GM21447 (cell line): Measurements from ENCODE around the gene ARHGAP28.
"Not testable (repeated sequence)": the region's sequence is repeated elsewhere in the genome, so short reads cannot be mapped to it uniquely, and the experiment has no call there.

Experiments used
- ATAC-seq: cut with Tn5 transposase; IDR thresholded peaks from one replicate; pipeline ENCODE4 v1.9.1; 2021; ENCODE audit not compliant: unreplicated experiment

ARHGAP28 gene

GRCh38 chr18:6814882-6815425 lies 85.4 kb downstream of the ARHGAP28 start:
- no peak for ATAC-seq

- ATAC-seq: no peak
Measured at GRCh38 chr18:6816154-6816553, 86.6 kb downstream of the ARHGAP28 start.

GRCh38 chr18:6819332-6819731 lies 89.8 kb downstream of the ARHGAP28 start:
- ATAC-seq: no peak

GRCh38 chr18:6820314-6820713 lies 90.8 kb downstream of the ARHGAP28 start:
- ATAC-seq: no peak

DNA sequence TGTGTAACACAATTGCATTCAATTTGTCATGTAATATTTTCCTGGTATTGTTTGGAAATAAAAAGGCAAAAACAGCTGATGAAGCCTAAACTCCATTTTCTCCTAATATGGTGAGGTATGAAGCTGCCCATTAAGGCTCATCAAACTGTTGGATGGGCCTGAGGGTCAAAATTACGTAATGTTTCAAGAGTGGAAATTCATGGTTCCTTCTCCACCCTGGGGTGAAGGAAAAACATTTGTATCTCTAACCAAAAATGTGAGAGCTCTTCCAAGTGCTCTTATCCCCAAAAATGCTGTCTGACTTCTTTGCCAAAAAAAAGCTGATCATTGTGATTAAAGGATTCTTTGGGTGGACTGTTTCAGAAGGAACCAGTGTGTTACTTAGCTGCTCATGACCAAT lies 91.8 kb downstream of the ARHGAP28 start:
- ATAC-seq: no peak

GRCh38 chr18:6827161-6827560 lies 97.6 kb downstream of the ARHGAP28 start:
- ATAC-seq: not testable (repeated sequence)

DNA sequence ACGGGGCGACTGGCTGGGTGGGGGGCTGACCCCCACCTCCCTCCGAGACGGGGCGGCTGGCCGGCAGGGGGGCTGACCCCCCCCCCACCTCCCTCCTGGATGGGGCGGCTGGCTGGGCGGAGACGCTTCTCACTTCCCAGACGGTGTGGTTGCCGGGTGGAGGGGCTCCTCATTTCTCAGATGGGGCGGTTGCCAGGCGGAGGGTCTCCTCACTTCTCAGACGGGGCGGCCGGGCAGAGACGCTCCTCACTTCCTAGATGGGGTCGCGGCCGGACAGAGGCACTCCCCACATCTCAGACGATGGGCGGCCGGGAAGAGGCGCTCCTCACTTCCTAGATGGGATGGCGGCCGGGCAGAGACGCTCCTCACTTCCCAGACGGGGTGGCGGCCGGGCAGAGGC lies 98.0 kb downstream of the ARHGAP28 start:
- not testable (repeated sequence) for ATAC-seq

DNA sequence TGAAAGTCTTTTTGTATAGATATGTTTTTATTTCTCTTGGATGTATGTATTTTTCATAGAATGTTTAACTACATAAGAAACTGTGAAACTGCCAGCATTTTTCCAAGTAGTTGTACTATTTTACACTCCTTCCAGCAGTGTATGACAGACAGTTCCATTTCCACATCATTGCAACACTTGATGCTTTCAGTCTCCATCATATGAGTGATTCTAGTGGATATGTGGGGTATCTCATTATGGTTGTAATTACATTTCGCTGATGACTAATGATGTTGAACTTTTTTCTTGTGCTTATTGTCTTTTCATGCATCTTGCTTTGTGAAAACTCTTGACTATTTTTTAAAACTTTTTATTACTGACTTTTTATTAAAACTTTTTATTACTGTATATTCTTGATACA lies 101.4 kb downstream of the ARHGAP28 start:
- ATAC-seq: no peak

- ATAC-seq: no peak
Measured at GRCh38 chr18:6835345-6835744, 105.8 kb downstream of the ARHGAP28 start.

- no peak for ATAC-seq
Measured at GRCh38 chr18:6836331-6836730, 106.8 kb downstream of the ARHGAP28 start.

- no peak for ATAC-seq
Measured at GRCh38 chr18:6837904-6838303, 108.4 kb downstream of the ARHGAP28 start.

DNA sequence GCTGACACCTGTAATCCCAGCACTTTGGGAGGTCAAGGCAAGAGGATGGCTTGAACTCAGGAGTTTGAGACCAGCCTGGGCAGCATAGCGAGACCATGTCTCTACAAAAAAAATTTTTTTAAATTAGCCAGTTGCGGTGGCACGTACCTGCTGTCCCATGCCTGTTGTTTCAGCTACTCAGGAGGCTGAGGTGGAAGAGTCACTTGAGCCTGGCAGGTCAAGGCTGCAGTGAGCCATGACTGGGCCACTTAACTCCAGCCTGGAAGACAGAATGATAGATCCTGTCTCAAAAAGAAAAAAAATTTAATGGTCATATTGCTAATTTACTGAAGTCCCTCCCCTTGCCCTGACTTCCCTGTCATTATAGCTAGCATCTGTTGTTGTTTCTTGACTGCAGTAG lies 112.6 kb downstream of the ARHGAP28 start:
- ATAC-seq: no peak

- no peak for ATAC-seq
Measured at GRCh38 chr18:6843308-6843707, 113.8 kb downstream of the ARHGAP28 start.

DNA sequence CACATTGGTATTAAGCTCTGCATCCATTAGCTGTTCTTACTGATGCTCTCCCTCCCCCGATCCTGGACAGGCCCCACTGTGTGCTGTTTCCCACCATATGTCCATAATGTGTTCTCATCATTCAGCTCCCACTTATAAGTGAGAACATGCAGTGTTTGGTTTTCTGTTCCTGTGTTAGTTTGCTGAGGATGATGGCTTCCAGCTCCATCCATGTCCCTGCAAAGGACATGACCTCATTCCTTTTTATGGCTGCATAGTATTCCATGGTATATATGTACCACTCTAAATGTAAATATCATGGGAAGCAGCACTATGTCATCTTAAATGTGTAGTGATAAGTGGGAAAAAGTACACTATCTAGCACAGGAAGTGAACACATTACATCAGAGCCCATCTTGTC lies 116.0 kb downstream of the ARHGAP28 start:
- ATAC-seq: not testable (repeated sequence)

DNA sequence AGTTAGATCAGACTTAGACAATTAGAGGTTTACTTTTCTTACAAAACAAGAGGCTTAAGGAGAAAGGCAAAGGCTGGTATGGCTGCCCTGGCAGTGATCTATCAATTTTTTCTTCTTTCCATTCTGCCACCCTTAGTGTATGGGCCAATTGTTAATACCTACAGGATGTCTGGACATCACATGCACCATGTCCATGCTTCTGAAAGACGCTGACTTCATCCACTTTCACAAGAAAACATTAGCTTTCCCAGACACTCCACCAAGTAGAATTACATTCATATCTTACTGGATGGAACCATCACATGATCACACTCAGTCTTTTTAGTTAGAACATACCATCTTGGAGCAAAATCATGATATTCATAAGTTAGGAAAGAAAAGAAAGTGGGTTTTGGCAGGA lies 120.9 kb downstream of the ARHGAP28 start:
- ATAC-seq: no peak

DNA sequence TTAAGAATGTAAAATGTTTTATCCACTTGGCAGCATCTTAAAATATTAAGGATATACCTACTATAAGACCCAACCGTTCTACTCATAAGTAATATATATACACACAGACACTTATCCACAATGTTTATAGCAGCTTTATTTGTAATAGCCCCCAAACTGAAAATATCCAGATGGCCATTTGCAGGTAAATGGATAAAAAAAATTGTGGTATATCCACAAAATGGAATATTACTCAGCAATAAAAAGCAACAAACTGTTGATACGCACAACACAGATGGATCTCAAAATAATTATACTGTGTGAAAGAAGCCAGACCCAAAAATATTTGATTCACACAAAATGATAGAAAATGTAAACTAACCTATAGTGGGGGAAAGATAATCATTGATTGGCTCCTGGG lies 122.0 kb downstream of the ARHGAP28 start:
- ATAC-seq: no peak

DNA sequence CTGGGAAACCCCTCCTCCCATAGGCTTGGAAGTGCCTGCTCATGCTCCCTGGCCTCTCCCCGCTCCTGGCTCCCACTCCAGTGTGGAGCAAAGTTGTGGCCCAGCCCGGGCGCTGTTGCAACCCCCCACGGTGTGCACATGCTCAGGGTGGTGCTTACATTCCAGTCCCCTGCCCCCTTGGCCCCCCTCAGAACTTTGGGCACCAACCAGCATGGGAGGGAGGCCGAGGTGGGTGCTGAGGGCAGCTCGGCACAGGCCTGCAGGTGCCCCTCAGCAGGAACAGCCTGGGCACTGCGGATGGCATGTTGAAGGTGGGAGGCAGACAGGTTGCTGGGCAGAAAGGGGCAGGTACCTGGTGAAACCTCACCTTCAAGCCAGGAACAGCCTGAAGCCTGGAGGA lies 125.3 kb downstream of the ARHGAP28 start:
- no peak for ATAC-seq

DNA sequence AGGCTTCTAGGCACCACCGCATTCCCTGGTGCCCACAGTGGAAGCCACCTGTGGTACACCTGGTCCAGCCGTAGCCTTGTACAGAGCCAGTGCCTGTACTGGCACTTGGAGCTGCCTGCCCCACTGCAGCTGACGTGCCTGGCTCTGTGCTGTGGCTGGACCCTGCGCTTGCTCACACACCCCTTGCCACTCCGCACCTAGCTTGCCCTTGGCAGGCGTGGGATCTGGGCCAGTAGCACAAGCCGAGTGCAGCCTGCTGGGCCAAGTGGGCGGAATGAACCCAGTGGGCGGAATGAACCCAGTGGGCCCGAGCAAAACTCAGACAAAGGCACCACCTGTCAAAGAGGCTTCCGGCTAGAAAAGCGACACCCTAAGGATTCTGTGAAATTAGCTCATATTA lies 126.3 kb downstream of the ARHGAP28 start:
- no peak for ATAC-seq

DNA sequence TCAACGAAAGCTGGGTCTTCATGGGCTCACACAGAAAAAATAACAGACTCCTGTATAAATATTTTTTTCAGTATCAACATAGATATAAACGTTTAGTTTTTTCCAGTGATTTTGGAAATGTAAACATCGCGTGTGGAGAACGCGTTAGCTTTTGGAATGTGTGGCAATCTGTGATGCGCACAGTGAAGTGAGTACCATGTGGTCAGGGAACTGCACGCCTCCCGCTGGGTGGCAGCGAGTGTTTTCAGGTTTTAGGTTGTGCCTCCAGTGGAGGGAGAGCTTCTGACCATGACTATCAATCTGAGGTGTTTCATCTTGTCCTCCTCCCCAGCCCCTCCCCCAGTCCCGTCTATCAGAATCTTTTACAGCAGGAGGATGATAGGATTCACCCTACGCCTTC lies 127.8 kb downstream of the ARHGAP28 start:
- ATAC-seq: no peak

DNA sequence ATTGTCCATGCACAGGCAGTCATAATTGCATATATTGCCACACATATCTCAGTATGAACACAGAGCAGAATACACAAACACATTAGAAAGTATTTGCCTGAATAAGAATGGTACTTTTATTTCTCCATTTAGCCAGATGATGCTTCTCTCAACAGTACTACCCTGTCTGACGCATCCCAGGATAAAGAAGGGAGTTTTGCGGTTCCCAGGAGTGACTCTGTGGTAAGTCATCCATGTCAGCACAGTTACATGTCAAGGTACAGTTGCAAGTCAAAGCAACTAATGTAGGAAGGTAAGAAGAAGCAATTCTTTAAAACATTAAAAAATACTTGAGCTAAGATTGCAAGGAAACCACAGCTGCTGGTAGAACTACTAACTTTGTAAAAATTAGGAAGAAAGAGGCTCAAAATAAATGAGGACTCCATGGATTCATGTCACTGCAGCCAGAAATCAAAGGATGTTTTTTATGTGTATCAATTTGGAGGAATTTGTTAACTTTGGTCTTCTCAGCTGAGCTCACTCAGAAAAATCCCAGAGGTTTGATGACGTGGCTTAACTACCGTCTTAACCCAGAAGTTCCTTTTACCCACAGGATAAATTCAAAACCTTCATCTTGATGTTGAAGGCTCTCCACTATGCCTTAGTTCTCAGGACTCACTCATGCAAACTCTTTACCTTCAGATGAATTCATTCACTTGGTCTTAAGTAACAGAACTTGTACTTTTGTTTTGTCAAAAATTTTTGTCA lies 130.3 kb downstream of the ARHGAP28 start:
- no peak for ATAC-seq

DNA sequence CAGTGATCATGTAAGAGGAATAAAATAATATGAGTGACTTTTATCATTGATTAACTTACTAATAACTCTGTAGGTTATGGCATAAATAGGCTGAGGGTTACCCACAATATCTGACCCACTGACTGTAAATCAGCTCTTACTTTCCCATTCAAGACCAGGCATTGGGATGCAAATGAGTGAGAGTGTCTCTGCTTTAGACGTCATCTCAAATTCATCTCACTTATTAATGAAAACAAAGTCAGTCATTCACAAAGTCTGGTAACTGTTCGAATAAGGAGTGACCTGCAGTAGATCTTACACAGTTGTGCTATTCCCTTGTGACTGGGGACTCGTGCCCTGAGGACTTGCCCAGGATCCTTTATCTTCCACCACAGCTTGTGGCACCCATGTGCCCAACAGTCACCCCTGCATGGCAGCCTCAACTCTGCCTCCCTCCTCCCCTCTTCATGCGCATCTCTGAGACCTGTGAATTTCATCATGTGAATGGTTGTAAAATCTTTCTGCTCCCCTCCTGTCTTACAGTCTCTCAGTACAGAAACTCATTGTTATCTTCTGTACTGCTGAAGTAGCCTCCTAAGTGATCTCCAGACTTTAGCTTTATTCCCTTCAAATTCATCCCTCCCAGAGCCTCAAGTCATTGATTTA lies 131.4 kb downstream of the ARHGAP28 start:
- no peak for ATAC-seq

- no peak for ATAC-seq
Measured at GRCh38 chr18:6865251-6865650, 135.7 kb downstream of the ARHGAP28 start.
